Fibroblast of lung (primary cell): ENCODE measurements around the gene FAM47A.

Source experiments
- CTCF ChIP-seq, 2 donors: IDR thresholded peaks in 1 of 2; conservative IDR thresholded peaks in 1 of 2; 1 replicate in 1 of 2; 2 replicates in 1 of 2; pipeline ENCODE4 v1.5.1; 2011 to 2012; ENCODE audit warnings: low read length in 2 of 2, control low read depth in 1 of 2, inconsistent platforms in 1 of 2, low read depth in 1 of 2, mild to moderate bottlenecking in 1 of 2
- EZH2 ChIP-seq: IDR thresholded peaks from 2 replicates; pipeline ENCODE4 v1.5.1; 2012; ENCODE audit warnings: low read length, control low read depth, mild to moderate bottlenecking; ENCODE audit errors: missing control alignments

- TF ChIP-seq CTCF (conservative IDR thresholded peaks at IDR 0.05 in 1 of 2, IDR thresholded peaks at IDR 0.05 in 1 of 2; ENCODE audit: low read depth in 1 of 2, low read length in 2 of 2) (no peak), EZH2 (no peak)
Measured at GRCh38 chrX:34130501-34130900, 1.6 kb downstream of the FAM47A start.
